HG03175 (cell line): ENCODE data around the gene KCTD4.
"Not testable (repeated sequence)": the region's sequence is repeated elsewhere in the genome, so short reads cannot be mapped to it uniquely, and the experiment has no call there.

ENCODE experiments used
- ATAC-seq: cut with Tn5 transposase; IDR thresholded peaks from one replicate; pipeline ENCODE4 v1.9.1; 2021; ENCODE audit warnings: mild to moderate bottlenecking, moderate library complexity; ENCODE audit not compliant: unreplicated experiment

KCTD4 gene

DNA sequence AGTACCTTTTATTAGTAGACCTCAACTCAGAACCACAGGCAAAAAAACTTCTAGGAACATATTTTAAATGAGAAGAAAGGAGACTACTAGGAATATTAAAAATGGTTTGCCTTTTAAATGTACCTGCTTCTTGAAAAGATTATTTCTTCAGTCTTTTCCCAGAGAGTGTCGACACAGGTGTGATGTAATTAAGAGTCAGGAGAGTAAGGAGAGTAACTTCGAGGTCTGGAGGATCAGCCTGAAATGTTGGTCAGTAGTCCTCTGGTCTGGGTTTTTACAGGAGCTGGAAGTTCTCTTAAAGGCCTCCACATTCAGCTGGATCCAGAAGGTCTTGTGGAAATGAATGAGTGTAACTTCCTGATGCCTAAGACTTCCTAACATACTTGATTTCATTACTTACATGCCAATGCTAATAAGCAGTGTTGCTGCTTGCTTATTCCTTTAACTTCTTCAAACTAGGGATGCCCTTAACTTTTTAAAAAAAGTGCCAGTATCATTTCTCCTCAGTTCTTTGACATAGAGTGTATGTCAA, at the start of gene KCTD4:
Gene KCTD4 (minus strand): TSS at position 345 of the 532 bp plus-strand sequence. CDS start 6,478 bp downstream, outside the sequence.
- ATAC-seq: no peak

DNA sequence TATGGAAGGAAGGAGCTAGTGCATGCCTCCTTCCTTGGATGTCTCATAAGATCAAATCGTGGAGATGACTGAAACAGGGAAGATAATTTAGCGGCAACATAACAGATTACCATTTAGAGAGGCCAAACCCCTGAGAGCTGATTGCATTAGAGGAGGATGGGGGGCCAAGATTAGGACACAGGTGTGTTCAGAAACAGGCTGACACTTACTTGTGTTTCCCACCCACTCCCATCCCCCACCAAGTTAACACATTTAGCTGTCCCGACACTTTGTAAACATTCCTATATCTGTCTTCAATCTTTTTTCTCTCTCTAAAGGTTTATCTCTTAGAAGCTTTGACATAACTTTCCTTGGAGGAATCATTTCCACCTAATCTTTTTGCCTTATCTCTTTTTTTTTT, 48.8 kb upstream of the KCTD4 start:
- ATAC-seq: no peak

DNA sequence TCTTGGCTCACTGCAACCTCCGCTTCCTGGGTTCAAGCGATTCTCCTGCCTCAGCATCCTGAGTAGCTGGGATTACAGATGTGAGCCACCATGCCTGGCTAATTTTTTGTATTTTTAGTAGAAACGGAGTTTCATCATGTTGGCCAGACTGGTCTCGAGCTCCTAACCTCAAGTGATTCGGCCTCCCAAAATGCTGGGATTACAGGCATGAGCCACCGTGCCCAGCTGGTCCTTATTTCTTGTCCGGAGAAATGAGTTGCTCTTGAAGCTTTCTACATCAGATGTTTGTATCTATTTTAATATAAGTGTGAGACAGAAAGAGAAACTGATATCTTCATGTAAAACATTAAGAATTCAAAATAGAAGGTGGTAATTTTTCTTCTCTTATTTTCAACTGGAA, 43.9 kb upstream of the KCTD4 start:
- not testable (repeated sequence) for ATAC-seq

GRCh38 chr13:45243077-45243476, 42.2 kb upstream of the KCTD4 start:
- ATAC-seq: no peak

GRCh38 chr13:45242524-45242923, 41.7 kb upstream of the KCTD4 start:
- ATAC-seq: no peak

- no peak for ATAC-seq
Measured at GRCh38 chr13:45242070-45242469, 41.2 kb upstream of the KCTD4 start.

- no peak for ATAC-seq
Measured at GRCh38 chr13:45240143-45240542, 39.3 kb upstream of the KCTD4 start.

DNA sequence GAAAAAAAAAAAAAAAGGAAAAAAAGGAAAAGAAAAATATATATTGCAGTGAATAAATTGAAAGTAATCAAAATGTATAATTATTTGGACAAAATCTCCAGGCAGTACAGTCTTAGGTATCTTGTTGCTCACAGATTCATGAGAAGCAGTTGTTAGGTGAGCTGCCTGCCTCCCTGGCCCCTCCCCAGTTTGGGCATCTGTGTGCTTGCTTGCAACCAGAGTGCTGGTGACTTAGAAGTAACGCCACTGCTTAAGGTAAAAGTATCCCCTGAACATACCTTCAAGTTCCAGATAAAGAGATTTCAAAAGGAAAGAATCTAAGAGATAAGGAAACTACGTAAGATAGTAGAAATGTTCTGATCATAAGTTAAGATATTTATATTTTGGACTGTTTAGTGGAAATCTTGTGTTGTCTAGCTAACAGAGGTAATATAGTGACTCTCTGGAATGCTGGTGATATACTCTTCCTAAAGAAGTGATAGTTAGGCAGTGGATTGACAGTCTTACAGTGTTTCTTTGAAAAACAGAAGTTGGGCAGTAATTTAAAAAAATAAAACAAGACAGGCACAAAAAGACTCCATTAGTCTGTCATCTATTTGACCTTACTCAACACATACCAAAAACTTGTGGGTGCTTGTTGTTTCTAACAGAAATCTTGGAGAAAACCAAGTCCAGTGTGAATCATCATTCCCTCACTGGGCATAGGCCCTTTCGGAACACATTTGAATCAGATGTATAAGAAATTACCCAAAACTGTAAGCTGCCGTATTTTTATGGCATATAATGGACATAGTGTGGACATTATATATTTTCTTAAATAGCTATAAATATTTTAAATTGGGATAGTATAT, 38.3 kb upstream of the KCTD4 start:
- ATAC-seq: no peak

GRCh38 chr13:45232591-45232990, 31.7 kb upstream of the KCTD4 start:
- no peak for ATAC-seq

DNA sequence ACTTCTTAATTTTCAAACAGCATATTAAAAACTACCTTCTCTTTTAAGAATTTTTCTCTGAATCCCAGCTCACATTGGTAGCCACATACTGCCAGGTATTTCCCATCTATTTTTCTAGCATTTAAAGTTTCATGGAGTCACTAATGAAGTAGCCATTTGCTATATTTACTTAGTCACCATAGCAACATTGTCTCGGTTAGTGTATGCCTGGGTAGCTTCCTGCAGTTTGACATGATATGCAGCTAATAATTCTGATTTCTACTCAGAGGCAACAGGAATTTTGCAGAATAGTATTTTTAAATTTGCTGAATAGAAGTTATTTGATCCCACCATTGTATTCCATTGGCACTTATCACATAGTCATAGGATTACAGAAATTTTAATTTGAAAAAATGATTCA, 30.9 kb upstream of the KCTD4 start:
- ATAC-seq: no peak

DNA sequence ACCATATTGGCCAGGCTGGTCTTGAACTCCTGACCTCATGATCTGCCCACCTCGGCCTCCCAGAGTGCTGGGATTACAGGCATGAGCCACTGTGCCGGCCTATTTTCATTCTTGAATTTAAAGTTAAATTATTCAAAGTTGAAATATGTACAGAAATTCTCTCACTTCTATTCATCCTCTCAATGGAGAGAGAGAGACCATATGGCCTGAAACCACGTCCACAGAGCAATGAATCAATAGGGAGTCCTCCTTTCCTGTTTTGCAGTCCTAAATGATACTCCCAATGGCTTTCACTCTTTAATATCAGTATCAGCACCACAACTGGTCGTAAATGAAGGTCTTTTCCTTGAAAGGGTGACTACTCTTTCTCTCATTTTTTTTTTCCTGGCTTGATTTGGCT, 30.5 kb upstream of the KCTD4 start:
- no peak for ATAC-seq

GRCh38 chr13:45229172-45229571, 28.3 kb upstream of the KCTD4 start:
- ATAC-seq: no peak

GRCh38 chr13:45228002-45228401, 27.2 kb upstream of the KCTD4 start:
- ATAC-seq: no peak

- ATAC-seq: no peak
Measured at GRCh38 chr13:45226024-45226423, 25.2 kb upstream of the KCTD4 start.

- ATAC-seq: no peak
Measured at GRCh38 chr13:45225370-45225769, 24.5 kb upstream of the KCTD4 start.

GRCh38 chr13:45224176-45224575, 23.3 kb upstream of the KCTD4 start:
- ATAC-seq: no peak

DNA sequence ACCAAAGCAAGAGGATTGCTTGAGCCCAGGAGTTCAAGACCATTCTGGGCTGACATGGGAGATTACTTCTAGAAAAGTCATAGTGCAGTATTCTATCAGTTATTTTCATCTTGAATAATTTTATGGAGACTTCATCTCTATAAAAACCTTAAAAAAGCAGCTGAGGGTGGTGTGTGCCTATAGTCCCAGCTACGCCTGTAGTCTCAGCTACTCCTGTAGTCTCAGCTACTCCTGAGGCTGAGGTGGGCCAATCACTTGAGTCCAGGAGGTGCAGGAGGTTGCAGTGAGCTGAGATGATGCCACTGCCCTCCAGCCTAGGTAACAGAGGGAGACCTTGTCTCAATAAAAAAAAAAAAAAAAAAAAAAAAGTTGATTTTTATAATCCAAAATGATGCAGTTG, 22.1 kb upstream of the KCTD4 start:
- no peak for ATAC-seq

DNA sequence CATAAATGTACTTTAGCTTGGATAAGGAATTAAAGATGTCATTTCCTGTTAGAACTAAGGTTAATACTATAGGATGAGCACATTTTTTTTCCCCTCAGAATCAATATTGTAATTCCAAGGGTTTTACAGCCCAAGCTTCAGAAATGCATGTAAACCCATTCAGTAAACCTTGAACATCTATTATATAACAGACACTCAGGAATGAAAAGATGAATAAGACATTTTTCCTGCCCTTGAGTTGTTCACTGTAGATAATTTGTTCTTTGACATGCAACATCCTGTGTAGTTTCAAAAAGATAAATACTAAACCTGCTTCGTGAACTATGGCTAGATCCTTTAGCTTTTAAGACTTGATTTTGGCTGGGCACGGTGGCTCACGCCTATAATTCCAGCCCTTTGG, 21.7 kb upstream of the KCTD4 start:
- no peak for ATAC-seq

DNA sequence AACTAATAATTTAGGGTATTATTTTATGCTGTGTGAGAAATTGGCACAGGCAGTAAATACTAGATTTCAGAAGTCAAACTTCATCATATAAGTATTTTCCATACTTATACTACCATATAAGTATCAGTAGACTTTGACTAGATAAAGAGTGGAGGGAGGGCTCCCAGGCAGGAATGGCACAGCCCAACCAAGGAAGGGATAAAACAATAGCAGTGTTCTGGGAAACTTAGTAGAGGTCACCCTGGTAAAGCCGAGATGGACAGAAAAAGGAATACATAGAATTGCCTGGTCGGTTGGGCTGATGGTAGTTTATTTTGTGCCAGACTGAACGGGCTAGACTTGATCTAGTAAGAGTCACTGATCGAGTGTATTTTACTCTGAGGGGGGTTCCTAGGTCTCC, 19.6 kb upstream of the KCTD4 start:
- ATAC-seq: no peak

DNA sequence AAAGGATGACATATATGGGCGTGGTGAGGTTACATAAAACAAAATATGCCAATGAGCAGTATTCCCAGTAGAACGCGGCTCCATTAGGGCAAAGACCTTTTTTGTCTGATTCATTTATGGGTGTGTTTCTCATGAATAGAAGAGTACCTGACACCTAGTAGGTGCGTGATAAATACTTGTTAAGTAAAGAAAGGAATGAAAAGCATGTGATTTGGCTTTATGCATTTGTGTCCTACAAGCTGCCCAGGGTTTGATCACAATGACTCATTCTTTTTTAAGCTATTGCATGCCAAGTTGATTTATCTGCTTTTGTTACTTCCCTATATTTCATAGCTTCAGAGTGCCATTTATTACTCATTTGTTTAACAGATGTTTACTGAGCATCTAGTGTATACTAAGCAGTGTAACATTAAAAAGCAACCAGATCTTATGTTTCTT, 19.1 kb upstream of the KCTD4 start:
- ATAC-seq: no peak

GRCh38 chr13:45219123-45219891, 18.5 kb upstream of the KCTD4 start:
- no peak for ATAC-seq

- ATAC-seq: no peak
Measured at GRCh38 chr13:45218689-45219088, 17.8 kb upstream of the KCTD4 start.
